ENCODE measurements around the gene MED10.

The MED10 gene

DNA sequence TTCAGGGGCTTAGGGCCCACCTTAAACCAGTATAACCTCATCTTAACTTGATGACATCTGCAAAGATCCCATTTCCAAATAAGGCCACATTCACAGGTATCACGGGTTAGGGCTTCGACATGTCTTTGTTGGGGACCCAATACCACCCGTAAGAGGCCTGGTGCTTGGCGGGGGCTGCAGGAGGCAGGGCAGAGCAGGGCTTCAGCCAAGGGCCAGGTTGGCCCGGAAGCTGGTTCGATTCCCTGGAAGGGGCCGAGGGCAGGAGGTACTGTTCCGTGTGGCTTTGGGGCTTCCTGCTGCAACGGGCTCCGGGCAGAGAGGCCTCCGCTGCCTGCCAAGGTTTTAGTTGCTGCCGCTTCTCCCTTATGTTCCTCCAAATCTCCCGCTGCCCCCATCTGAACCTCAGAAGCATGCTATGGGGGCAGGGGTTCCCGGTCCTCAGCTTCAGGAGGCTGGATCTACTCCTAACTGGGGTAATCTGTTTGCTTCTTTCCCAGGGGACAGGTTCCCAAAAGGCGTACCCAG, 29.8 kb downstream of the MED10 start:
- no peak for DNase-seq (ENCODE audit: low spot score)

DNA sequence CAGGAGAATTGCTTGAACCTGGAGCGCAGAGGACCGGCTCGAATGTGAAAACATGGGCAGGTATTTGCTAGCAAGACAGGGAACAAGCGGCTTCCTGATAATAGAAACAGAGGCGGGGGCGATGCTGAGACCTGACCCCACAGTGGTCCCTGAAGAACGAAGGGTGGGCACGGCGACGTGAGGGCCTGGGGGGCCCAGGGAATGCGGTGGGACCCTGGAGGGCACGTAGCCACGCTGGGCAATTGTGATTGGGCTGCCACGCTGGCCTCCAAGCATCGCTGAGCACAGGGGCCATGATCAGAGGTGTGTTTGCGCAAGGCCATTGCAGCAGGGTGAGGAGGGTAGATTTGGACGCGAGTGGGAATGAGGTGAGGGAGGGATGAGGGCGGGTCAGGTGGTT, 30.7 kb downstream of the MED10 start:
- no peak for DNase-seq (ENCODE audit: low spot score)

DNA sequence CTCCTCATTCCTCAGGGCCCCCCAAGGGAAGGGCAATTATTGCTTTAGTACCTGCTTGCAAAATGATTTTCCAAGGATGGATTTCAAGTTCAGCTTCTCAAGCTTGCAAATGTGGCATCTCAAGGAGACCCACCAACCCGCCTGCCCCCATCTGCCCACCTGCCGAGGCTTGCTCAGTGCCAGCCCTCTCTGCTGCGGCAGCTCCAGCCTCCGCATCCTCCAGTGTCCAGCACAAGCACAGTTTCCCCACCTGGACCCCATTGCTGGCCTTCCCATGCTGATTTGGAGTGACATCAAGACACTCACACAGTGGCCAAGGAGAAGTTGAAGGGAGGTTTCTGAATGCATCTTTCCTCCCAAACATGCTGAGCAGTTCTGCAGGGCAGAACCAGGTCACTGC, 31.2 kb downstream of the MED10 start:
- no peak for DNase-seq (ENCODE audit: low spot score)

DNA sequence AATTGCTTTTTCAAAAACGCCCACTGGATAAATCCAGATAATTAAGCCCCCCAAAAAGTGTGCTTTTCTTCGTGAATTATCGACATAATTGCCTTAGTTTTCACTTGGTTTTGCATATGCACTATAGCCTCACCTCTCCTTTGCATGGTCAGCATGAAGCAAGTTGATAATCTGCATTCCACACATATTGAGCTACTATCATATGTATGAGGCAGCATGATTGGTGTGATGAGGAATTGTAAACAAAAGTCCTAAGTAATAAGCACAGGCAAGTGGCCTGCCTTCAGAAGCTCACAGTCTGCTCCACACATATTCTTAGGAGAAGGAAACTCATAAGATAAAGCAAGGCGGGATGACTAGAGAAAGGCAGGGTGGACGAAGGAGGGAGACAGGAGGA, 33.8 kb downstream of the MED10 start:
- no peak for DNase-seq (ENCODE audit: low spot score)

DNA sequence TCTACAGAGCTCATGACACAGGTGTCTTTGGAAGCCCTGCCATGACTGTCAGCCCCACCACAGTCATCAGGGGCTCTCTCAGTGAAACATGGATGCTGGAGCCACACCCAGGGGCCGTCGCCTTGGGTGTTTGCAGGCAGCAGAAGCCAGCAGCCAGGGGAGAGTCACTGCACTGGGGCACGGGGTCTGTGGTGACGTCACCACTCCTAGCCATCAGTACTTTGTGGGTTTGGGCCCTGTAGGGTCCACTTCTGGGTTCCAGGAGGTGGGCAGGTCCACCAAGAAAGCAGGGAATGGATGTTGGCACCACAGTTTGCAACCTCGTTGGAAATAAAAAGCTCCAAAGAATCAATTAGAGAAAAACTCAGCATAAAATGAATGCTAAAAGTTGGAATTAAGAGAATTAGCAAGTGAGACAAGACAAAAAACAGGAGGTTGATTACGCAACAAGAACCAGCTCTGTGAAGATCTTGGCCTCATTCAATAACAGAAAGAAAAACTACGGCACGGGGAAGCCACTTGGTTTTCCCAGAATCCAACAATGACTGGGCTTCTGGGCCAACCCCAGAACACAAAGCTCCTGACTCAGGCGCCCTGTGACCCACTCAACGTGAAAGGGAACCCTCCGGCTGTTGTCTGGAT, 34.3 kb downstream of the MED10 start:
- no peak for DNase-seq (ENCODE audit: low spot score)

DNA sequence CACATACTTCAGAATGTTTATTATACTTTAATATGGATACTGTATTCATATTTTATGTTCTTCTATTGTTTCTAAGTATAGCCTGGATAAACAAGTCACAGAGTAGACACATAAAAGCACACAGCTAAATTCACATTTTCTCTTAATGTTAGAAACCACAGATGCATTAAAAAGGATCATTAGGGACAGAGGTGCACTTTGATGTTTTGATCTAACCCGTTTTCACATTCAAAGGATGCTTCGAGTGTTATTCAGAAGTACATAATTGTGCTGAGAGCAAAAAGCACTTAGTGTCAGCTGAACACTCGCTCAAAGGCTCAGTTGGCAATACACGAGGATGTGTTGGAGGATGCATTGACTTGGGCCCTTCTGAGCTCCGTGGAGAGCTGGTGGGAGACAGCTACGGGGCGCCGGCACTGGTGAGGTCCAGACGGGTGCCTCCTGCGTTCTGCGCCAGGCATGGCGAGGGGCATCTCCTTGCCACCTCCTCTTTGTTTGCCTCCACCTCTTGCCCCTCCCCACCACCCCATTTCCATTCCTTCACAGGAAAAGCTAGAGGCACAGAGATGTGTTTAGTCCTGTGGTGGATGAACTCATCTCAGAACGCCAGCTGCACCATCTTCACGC, 35.5 kb downstream of the MED10 start:
- DNase-seq (ENCODE audit: low spot score): no peak

DNA sequence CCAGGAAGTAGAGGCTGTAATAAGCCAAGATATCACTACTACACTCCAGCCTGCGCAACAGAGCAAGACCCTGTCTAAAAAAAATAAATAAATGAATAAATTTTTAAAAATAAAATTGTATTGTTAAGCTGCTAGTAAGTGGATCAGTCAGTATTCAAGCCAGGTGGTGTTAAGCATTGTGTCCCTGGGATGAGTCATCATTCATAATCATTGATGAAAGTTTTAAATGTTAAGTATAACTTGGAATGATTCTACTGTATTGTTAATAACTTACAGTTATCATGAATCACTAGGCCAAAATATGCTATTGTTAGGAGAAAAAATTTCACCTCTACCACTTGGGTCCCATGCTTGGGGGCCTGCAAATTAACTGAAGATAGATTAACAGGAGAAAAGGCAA, 38.2 kb downstream of the MED10 start:
- DNase-seq (ENCODE audit: low spot score): no peak

DNA sequence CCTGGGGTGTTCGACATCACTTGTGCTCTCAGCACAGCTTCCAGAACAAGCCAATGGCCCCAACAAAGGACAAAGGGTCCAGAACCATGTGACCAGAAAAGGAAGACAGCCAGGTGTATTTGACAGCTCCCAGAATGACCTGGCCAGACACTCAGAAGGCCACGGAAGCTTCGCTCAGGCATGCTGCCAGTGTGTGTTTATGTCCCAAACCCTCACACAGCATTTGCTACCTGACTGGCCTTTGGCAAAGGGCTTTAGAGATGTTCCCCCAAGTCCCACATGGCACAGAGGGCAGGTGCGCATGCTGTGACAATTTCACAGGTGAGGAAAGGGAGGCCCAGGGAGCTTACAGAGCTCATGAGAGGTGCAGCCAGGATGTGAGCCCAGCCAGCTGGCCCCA, 39.5 kb downstream of the MED10 start:
- no peak for DNase-seq (ENCODE audit: low spot score)

DNA sequence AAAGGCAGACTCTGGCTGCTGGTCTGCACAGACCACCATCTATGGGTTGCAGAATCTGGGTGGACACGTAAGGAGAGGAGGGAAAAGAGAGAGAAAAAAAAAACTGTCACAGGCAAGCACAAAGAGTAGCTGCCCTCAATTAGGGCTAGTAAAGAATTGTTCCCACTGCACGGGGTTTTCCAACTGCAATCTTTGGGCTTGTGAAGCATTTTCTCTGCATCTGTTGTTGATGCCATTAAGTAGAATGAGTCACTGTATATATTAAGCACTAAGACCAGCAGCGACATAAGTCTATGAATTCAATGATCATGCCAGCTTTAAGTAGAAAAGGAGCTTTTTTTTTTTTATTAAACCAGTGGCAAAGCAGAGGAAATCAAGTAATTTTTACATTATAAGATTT, 40.2 kb downstream of the MED10 start:
- no peak for DNase-seq (ENCODE audit: low spot score)

DNA sequence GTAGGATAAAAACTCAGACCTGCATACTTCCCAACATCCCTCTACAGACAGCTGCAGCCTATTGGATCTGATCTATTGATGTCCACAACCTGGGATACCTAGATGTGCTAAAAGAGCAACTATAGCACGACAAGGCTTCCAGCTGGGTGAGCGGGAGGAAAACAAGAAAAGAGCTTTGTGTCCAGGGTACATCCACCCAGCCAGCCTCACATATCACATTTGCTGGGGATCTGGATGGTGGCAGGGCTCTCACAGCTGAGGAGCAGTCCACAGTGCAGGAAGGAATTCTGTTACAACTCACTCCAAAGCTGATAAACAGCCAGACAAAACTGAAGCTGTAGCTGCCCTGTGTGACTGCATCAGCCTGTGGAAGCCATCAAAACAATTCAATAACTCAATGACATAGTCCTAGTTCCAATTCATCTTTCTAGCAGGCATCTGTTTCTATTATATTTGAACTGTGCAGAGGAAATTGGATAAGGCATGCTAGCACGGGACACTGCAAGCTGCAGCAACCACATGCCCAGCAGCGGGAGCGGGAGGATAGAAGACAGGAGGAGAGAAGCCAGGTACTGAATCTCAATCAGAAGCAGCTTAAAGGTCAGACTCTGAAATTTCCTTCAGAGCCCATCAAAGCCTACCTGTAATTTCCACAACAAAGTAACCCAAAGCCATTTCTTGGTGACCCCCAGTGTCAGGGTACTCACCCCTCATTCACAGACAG, 45.0 kb downstream of the MED10 start:
- no peak for DNase-seq (ENCODE audit: low spot score)

DNA sequence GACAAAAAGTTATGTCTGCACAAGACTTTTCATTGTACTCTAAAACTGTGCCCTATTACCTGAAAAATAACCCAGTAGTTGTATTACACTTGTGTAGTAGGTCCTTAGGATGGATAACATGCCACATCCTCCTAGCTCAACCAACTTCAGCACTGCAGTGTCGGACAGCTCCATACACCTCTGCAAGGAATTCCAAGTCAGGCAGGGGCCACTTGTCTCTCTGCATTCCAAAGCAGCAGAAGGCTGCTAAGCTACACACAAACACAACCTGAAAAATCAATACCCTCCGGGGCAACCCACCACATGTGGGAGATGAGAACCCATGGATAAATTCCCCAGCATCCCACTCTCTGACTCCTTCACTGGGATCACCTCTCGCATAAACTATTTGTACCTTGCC, 50.2 kb downstream of the MED10 start:
- peak; percentile 12 for DNase-seq (ENCODE audit: low spot score)

DNA sequence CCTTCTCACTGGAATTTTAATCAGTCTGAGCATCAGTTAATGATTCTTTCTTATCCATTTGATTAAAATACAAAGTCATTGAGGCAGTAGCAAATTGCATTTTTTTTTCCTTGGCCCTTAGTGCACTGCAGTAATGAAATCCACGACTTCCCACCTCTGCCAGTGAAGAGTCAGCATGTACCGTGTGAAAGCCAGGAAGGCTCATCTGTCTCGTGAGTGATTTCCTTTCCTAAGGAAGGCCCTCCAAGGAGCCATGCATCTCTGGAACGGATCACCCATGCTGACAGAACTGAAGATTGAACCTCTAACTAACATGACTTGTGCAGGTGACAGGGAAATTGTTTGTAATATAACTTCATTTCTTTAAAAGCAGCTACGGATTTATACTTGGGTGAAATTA, 51.6 kb downstream of the MED10 start:
- DNase-seq (ENCODE audit: low spot score): no peak

DNA sequence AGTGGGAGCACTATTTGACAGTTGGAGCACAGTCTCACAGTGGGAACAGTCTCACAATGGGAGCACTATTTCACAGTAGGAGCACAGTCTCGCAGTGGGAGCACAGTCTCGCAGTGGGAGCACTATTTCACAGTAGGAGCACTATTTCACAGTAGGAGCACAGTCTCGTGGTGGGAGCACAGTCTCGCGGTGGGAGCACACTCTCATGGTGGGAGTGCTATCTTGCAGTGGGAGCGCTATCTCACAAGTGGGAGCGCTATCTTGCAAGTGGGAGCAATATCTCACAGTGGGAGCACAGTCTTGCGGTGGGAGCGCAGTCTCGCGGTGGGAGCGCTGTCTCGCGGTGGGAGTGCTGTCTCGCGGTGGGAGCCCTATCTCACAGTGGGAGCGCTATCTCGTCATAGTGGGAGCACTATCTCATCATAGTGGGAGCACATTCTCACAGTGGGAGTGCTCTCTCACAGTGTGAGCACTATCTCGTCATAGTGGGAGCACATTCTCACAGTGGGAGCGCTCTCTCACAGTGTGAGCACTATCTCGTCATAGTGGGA, 56.1 kb downstream of the MED10 start:
- no peak for DNase-seq (ENCODE audit: low spot score)

Measured in COLO829 (cell line).